Activated CD8-positive, alpha-beta memory T cell treated with anti-CD3 and anti-CD28 coated beads for 48 hours (primary cell): ENCODE results near the gene C1orf56.
"Not testable (repeated sequence)": the region's sequence is repeated elsewhere in the genome, so short reads cannot be mapped to it uniquely, and the experiment has no call there.

Experiments
- DNase-seq, 3 experiments: peaks; one replicate each; pipeline ENCODE4 v3.0.0-alpha.2; 2020; ENCODE audit warnings: low read depth in 2 of 3, low spot score in 2 of 3

C1orf56 gene

DNA sequence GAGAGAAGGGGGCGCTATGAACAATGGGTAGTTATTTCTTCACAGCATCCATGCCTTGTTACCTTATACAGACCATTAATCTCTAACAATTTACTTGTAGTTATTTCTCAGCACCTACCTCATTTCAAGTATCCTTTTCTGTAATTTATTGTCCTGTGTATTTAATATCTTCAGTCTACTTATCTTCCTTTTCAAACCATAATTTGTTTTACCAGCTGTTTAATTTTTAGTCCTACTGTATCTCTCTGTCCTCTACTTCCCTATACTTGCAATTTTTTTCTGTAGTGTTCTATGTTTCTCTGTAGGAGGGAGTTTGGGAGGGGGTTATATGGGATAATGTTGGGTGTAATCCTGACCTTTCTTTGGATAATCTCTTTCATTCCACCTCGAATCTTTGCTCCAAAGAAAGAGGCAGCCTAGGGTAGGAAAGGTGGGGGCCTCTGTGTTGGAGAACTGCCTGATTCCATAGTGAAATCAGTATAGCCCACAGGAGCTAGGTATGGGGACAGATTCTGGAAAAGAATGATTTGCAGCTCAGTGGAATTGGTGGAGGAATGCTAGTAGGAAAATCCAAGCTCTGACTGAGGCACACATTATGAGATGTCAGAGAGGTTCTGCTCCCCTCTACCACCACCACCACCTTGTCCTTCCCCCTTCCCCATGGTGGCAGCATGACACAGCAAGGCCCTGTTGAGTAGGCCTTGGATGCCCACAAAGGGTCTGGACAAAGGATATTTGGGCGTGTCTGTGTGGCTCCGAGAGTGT is 13.3 kb downstream of the C1orf56 start:
- DNase-seq = no peak

DNA sequence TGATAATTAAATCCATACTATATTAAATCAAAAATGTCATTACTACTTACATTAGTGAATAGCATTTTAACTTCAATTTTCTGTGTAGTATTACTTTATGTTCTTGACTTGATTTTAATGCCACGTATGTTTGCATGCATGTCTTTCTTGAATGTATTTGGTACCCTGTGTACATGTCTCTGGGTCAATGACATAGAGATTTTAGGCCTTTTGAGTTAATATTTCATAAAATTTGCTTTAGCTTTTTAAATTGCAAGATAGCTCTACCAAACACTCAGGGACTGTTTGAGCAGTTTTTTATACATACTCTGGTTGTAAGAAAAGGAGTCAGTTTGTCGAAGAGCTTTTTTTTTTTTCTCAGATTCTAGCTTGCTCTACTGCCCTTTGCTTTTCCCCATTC is 14.2 kb downstream of the C1orf56 start:
- DNase-seq = no peak

DNA sequence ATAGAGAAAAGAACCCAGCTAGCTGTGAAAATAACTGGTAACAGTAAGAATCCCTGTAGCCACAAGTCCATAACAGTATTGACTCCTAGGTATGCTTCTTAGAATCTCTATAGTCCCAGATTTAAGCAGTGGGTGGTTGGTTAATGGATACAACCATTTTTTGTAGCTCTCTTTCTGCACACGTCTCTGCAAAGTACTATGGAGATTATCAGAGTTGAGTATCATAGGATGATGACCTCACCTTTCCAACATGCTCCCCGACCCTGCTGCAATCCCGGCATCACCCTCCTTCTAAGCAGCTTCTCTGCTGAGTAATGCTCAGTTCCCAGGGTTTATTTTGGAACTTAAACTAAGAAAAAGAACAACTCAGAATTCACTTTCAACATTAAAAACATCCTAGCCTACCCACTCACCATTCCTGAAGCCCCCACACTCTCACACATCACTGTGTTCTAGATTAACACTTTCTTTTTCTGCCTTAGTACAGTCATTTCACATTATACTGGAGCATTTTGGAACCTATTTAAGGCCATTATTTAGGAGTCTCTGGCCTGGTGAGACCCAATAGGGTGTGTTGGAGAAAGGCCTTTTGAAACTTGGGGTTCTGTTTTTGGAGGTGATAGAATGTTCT is 15.3 kb downstream of the C1orf56 start:
- DNase-seq = no peak

DNA sequence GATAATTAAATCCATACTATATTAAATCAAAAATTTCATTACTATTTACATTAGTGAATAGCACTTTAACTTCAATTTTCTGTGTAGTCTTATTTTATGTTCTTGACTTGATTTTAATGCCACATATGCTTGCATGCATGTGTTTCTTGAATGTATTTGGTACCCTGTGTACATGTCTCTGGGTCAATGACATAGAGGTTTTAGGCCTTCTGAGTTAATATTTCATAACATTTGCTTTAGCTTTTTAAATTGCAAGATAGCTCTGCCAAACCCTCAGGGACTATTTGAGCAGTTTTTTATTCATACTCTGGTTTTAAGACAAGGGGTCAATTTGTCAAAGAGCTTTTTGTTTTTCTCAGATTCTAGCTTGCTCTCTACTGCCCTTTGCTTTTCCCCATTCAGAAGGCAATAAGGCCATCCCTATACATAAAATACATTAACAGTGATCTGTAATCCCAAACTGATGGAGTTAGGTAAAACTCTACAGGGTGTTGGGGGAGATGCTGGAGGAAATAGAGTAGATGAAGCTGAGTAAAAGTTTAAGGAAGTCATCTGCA is 17.6 kb downstream of the C1orf56 start:
- DNase-seq = no peak

DNA sequence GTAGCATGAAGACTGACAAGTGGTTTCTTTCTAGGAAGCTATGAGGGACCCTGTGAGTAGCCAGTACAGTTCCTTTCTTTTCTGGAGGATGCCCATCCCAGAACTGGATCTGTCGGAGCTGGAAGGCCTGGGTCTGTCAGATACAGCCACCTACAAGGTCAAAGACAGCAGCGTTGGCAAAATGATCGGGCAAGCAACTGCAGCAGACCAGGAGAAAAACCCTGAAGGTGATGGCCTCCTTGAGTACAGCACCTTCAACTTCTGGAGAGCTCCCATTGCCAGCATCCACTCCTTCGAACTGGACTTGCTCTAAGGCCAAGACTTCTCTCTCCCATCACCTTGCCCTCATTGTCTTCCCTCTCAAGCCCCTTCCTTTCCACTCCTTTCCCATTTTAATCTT is 19.6 kb downstream of the C1orf56 start:
- no peak for DNase-seq

DNA sequence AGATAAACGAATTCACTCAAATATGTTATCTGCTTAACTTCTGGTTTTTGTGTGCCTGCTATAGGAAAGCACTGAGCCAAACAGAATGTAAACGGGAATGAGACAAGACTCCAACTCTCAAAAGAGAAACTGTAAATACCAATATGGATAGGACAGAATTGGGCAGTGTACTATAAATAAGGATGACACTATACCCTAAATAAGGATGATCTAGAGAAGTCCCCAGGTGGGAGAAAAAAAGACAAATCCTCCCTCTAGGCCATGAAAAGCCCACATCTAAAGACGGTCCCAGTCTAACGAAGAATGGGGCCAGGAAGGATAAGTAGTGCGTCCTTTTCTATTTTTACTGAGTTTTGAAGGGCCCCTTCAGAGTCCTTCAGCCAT is 21.5 kb downstream of the C1orf56 start:
- no peak for DNase-seq

DNA sequence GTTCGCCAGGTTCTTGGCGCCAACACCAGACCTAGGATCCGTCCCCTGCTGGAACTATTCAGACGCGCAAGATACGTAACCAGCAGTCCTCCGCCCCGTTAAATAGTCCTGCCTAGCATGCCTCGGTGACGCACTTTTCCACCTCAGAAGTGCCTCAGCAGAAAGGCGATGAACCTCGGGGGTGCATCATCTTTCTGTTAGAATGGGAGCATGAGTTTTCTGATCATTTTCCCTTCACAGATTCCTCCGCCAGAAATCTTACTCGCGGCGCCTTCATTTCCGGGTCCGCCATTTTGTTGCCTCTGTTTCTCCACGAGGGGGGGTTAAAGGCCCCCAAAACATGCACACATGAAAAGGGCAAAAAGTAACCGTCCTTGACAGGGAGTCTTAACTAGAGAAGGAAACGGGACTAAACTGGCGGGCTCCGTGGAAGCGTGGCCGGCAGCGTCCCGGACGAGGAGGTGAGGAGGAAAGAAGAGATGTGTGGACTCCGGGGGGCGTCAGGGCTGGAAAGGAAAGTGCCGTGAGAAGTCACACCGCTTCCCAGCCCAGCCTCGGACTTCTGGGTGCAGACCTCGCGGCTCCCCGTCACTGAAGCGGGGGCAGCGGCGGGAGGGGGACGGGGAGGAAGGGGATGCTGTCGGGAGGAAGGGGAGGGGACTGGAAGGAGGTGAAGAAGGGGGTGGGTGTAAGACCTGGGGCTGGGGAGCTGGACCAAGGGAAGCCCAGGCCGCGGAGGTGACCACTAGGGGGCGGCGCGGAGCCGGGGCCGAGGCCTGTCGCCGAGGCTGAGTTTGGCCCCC is 23.1 kb downstream of the C1orf56 start, which contains the start of gene GABPB2:
GABPB2 (plus strand) TSS at position 288 of the 803 bp plus-strand sequence. CDS start 17,429 bp downstream, outside the sequence.
- peak; percentile 78 to 91 (median 85) for DNase-seq

DNA sequence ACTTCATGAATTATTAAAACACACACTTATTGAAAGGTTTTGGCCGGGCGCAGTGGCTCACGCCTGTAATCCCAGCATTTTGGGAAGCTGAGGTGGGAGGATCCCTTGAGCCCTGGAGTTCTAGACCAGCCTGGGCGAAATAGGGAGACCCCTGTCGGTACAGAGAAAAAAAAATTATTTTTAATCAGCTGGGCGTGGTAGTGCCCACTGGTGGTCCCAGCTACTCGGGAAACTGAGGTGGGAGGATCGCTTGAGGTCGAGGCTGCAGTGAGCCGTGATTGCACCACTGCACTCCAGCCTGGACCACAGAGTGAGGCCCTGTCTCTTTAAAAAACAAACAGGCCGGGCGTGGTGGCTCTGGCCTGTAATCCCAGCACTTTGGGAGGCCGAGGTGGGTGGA is 24.7 kb downstream of the C1orf56 start:
- no peak for DNase-seq

DNA sequence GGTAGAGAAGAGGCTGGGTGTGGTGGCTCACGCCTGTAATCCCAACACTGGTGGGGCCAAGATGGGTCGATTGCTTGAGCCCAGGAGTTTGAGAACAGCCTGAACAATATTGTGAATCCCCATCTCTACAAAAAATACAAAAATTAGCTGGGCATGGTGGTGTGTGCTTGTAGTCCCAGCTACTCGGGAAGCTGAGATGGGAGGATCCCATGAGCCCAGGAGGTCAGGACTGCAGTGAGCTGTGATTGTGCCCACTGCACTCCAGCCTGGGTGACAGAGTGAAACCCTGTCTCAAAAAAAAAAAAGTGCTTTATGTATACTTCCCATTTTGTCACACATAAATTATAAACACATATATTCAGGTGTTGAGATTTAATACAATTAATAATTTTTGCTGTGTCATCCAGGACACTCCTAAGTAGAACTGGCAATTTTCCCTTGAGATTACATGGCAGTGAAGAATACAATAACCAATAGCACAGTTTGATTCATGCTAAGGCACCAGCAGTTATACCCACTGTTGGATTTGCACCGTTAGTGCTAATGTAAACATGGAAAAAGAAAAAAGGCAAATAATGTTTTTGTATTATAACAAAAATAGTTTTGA is 38.5 kb downstream of the C1orf56 start:
- no peak for DNase-seq

DNA sequence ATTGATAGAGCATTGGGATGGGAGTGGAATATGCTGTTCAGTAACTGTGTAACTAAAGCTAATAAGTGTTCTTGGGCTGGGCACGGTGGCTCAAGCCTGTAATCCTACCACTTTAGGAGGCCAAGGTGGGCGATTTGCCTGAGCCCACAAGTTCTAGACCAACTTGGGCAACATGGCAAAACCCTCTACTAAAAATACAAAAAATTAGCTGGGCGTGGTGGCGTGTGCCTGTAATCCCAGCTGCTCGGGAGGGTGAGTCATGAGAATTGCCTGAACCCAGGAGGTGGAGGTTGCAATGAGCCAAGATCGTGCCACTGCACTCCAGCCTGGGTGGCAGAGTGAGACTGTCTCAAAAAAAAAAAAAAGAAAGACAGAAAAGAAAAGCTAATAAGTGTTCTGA is 49.9 kb downstream of the C1orf56 start:
- not testable (repeated sequence) for DNase-seq

DNA sequence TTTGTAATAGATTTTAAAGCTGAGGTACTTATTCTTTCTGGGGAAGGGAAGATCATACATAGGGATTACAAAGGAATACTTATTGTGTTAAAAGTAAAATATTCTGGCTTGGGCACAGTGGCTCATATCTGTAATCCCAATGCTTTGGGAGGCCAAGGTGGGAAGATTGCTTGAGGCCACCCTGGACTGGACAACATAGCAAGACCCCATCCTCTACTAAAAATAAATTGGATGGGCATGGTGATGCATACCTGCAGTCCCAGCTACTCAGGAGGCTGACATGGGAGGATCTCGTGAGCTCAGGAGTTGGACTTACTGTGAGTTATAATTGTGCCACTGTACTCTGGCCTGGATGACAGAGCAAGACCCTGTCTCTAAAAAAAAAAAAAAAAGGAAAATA is 50.6 kb downstream of the C1orf56 start:
- no peak for DNase-seq
